HEK293 (cell line): ENCODE data around the gene FANCF.

Experiments
- CTCF ChIP-seq: fragments of 450-650 bp; formaldehyde crosslinking; IDR thresholded peaks from 2 replicates; pipeline ENCODE4 v1.5.1; 2016; ENCODE audit warnings: missing biosample characterization, missing genetic modification characterization
- PRDM6 ChIP-seq: fragments of 450-650 bp; formaldehyde crosslinking; IDR thresholded peaks from 2 replicates; pipeline ENCODE4 v1.5.1; 2017; ENCODE audit warnings: missing biosample characterization, missing genetic modification characterization
- TRIM28 ChIP-seq: IDR thresholded peaks from 2 replicates; pipeline ENCODE4 v1.6.1; 2011; ENCODE audit warnings: low read length, control low read depth, borderline replicate concordance
- YY1 ChIP-seq: fragments of 450-650 bp; formaldehyde crosslinking; IDR thresholded peaks from 2 replicates; pipeline ENCODE4 v1.5.1; 2018; ENCODE audit warnings: missing biosample characterization, missing genetic modification characterization
- ZBTB7A ChIP-seq: fragments of 450-650 bp; formaldehyde crosslinking; IDR thresholded peaks from 2 replicates; pipeline ENCODE4 v1.5.1; 2016; ENCODE audit warnings: low read depth, missing biosample characterization, missing genetic modification characterization
- ZBTB8A ChIP-seq: fragments of 450-650 bp; formaldehyde crosslinking; IDR thresholded peaks from 2 replicates; pipeline ENCODE4 v1.5.1; 2016; ENCODE audit warnings: missing biosample characterization, missing genetic modification characterization
- ZNF133 ChIP-seq: fragments of 450-650 bp; formaldehyde crosslinking; IDR thresholded peaks from 2 replicates; pipeline ENCODE4 v1.5.1; 2016; ENCODE audit warnings: missing biosample characterization, missing genetic modification characterization
- ZNF239 ChIP-seq: fragments of 450-650 bp; formaldehyde crosslinking; IDR thresholded peaks from 2 replicates; pipeline ENCODE4 v1.5.1; 2016; ENCODE audit warnings: missing biosample characterization, missing genetic modification characterization
- ZNF274 ChIP-seq, 2 experiments: fragments of 200-500 bp in 1 of 2; fragments of 450-650 bp in 1 of 2; sonication (Bioruptor generic) in 1 of 2; formaldehyde crosslinking in 1 of 2; IDR thresholded peaks; 2 replicates each; pipeline versions ENCODE4 v1.5.1 to v1.6.1; 2014 to 2016; ENCODE audit warnings: borderline replicate concordance in 1 of 2, inconsistent platforms in 1 of 2, low read length in 1 of 2, missing biosample characterization in 1 of 2, missing genetic modification characterization in 1 of 2
- ZNF639 ChIP-seq: fragments of 450-650 bp; formaldehyde crosslinking; IDR thresholded peaks from 2 replicates; pipeline ENCODE4 v1.5.1; 2016; ENCODE audit warnings: missing biosample characterization, missing genetic modification characterization

- no peak for TF ChIP-seq ZNF274 (IDR thresholded peaks at IDR 0.05; ENCODE audit: low read length)
- TF ChIP-seq ZNF274 (tag by site-specific recombination; IDR thresholded peaks at IDR 0.05; ENCODE audit: borderline replicate concordance) = no peak
- no peak for TF ChIP-seq YY1 (tag by site-specific recombination)
- TF ChIP-seq ZNF639 (tag by site-specific recombination) = no peak
- no peak for TF ChIP-seq ZNF239
- no peak for TF ChIP-seq ZNF133
- no peak for TF ChIP-seq ZBTB8A (tag by site-specific recombination)
- TF ChIP-seq CTCF (tag by site-specific recombination) = no peak
- TF ChIP-seq PRDM6 (tag by site-specific recombination) = no peak
- no peak for TF ChIP-seq TRIM28
- TF ChIP-seq ZBTB7A = no peak
Observed at GRCh38 chr11:22582151-22582410, 43.5 kb downstream of the FANCF start.
